Mesenteric fat pad (tissue), 1 donor: ENCODE data around the gene CEBPG. TPM values are rescaled to one million over a fixed set of nuclear protein-coding genes. Genes with fewer than 3 reads are reported as not detected.

ENCODE experiments used
- DNase-seq: peaks from one replicate; pipeline ENCODE4 v3.0.0-alpha.2; 2020; ENCODE audit warnings: low spot score
- total RNA-seq: library from RNA; stranded (reverse); fragmentation: NEBNext Ultra II Directional; extraction: Animal tissue kit (Norgen Biotek cat#: 25700); gene quantifications from one replicate; pipeline ENCODE4 v1.2.1, GENCODE V29; 2021
- donor health status: DM: yes; HTN: yes; CAD: no.

CEBPG gene
- total RNA-seq, 1 donor from 2014 or later = 33.0 TPM

GRCh38 chr19:33405553-33406461, 32.3 kb downstream of the CEBPG start:
- no peak for DNase-seq

DNA sequence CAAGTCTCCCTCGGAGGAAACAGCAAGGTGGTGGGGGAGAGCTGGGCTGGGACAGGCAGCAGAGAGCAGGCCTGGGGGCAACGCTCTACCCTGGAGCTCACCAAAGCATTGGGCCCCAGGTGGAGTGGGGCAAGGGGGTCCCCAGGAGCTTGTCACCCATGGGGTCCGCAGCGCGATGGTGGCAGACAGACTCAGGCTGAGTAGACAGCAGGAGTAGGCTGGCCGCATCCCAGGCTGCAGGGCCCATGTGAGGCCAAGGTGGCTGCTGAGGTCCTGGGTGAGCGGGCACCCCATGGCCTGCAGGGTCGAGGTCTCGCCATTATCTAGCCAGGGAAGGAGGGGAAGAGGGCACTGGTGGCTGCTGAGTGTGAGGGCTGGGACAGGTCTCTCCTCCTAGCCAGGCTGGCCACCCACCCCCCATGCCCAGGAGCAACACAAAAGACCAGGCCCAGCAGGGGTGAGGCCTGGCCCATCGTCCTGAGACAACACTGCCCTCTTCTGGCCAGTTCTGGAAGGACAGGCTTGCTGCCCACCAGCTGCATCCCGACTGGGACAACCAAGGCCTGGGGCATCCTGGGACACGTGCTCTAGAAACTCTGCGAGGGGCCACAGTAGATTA, 33.1 kb downstream of the CEBPG start:
- DNase-seq = no peak

DNA sequence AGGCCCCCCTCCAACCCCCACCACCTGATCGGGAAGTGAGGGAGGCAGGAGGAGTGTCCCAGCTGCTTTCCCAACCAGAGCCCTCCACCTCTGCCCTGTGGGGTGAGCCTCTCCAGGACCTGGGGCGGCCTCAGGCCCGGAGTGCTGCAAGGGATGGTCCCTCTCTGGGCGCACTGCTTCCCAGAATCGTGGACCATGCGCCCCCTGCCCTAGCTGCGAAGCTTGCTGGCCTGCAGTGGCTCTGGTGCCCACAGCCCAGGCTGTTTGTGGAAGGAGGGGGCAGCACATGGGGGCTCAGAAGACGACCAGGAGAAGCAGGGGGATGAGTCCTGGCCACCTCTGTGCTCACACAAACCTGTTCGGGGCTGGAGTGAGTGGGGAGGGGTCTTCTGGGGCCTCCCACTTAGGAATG, 33.6 kb downstream of the CEBPG start:
- no peak for DNase-seq

DNA sequence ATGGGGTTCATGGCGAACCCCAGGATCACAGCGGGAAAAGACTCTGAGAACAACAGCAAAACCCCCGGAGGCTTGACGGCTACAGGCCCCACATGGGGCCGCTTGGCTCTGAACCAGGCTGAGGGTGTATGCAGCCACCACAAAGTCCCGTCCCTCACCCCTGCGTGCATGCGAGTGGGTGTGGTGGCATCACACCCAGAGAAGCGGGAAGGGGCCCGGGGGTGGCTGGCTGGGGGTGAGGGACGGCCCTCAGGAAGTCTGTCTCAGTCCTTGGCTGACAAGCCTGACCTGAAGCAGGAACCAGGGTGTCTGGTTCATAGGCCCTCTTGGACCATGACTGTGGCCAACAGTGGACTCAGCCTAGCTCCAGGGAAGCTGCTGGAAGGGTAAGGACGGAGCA, 34.2 kb downstream of the CEBPG start:
- DNase-seq = no peak

- no peak for DNase-seq
These were observed 34.6 kb downstream of the CEBPG start for GRCh38 chr19:33408116-33408515.

GRCh38 chr19:33408538-33409434, 35.3 kb downstream of the CEBPG start:
- no peak for DNase-seq

DNA sequence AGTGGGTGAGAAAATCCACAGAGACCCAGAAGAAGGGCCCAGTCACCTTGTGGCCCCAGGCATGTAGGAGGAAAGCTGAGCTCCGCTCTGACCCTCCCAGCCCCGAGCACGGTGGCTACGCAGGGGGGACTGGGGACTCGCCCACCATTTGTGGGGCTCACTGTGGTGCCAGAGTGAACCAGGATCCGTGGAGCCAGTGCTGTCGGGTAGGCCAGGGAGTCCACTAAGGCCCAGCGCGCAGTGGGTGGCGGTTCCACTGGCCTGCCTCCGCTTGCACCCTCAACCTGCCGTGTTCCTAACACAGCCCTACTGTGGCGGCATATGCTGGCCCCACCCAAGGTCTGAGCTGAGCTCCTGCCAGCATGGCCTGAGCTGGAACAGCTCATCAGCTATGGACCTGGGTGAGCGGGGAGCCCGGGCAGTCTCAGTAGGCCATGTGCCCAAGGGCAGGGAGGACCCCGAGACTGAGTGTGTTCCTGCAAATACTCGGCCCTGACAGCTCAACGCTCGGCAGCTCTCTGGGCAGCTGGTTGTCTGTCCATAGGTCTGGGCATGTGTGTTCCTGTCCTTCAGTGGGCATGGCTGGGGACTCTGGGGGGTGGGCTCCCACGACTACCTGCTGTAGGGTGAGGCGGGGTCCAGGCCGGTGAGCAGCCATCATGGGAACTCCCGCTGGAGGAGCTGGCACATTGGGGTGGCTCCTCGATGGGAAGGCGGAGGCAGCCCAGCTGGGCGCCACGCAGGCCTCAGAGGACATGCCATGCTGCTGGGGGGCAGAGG, 36.6 kb downstream of the CEBPG start:
- DNase-seq = no peak

DNA sequence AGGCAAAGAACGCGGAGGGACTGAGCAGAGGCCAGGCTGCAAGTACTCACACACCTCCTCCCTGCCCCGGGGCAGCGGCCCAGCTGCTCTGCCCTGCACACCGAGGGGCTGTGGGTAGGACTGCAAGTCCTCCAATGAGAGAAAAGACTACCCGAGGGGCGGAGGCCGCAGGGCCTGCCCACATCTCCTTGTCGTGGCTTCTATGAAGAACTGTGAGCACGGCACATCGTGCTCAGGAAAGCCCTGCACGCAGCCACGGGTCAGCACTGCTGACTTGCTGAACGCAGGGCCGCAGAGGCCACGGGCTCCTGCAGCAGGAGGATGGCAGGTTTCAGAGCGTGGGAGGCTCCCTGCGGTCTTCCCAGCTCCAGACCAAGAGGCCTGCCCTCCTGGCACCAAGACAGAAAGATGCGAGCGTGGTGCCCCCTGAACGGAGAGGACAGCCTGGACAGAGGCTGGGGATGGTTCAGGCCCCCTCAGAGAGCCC, 37.4 kb downstream of the CEBPG start:
- no peak for DNase-seq

- DNase-seq = no peak
These were observed 38.2 kb downstream of the CEBPG start for GRCh38 chr19:33411621-33412180.

DNA sequence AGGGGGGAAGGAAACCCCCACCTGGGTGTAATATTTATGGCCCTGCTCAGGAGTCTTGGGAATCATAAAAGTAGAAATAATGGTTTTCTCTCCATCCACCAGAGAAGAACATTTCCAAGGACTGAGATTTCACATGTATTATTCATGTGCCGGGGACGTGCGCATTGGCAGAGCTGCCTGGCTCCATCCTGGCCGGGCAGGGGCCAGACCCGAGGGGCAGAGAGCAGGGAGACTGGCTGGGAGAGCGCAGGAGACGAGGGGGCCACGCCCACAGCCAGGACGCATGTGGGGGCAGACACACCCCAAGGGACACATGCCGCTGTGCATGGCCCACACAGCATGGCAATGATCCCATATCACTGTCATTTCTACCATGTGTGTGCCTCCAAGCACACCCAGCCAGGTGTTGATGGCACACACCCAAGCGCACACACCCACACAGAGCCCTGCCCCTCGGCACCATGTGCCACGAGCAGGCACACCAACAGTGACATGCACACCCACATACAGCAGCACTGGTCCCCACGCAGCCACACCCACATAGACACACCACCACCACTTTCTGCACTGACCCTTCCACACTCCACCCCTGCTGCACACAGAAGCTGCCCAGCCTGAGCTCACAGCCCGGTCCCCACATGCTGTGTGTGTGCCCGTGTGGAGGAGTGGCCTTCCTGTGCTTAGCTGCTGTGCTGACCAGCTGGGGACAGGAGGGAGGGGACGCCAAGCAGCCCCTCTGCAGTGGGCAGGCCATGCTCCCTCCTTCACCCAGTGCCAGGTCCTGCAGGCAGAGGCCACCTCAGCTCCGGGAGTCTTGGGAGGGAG, 39.3 kb downstream of the CEBPG start:
- no peak for DNase-seq

DNA sequence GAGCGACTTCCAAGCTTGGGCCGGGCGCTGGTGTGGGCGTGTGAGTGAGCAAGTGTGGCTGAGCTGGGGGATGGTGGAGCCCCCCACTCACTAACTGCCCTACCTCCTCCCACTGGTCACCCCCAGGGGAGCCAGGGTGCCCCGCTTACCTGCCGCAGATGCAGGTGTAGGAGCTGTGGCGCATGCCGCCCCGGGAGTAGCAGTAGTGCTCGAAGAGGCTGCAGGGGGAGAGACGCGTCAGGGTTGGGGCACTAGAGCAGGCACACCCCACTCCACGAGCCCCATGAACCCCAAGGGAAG, 39.9 kb downstream of the CEBPG start:
- no peak for DNase-seq

DNA sequence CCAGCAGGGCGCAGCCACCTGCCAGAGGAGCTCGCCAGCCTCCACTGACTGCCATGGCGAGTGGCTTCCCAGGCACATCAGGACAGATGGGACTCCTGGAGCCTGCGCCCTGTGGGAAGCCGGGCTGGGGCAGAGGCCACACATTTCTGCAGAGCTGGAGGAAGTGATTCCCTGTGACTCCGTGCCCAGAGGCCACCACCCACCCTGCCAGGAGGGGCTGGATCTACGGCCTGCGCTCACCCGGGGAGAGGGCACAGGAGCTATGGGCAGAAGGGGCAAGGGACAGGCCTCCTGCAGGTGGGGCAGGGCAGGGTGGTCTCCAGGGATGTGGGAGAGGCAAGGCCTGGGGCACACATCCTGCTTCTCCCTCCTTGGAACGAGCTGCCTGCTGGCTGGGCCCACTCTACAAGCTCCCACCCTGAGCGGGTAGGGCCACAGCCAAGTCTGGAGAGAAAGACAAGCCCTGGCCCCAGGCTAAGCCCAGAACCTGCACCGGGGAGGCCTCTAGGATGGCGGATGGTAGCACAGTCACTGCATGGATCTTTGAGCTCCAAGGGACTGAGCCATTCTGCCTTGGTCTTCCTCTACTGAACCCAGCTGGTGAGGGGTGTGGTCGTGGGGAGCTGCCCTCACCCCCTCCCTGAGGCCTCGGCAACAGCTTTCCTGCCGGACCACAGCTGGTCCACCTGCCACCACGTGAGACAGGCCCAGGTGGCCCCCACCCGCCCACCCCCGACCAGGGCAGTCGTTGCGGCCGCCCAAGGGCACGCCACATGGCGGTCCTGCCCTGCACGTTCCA, 40.6 kb downstream of the CEBPG start:
- DNase-seq = no peak

- DNase-seq = no peak
These were observed 41.4 kb downstream of the CEBPG start for GRCh38 chr19:33414667-33415605.

DNA sequence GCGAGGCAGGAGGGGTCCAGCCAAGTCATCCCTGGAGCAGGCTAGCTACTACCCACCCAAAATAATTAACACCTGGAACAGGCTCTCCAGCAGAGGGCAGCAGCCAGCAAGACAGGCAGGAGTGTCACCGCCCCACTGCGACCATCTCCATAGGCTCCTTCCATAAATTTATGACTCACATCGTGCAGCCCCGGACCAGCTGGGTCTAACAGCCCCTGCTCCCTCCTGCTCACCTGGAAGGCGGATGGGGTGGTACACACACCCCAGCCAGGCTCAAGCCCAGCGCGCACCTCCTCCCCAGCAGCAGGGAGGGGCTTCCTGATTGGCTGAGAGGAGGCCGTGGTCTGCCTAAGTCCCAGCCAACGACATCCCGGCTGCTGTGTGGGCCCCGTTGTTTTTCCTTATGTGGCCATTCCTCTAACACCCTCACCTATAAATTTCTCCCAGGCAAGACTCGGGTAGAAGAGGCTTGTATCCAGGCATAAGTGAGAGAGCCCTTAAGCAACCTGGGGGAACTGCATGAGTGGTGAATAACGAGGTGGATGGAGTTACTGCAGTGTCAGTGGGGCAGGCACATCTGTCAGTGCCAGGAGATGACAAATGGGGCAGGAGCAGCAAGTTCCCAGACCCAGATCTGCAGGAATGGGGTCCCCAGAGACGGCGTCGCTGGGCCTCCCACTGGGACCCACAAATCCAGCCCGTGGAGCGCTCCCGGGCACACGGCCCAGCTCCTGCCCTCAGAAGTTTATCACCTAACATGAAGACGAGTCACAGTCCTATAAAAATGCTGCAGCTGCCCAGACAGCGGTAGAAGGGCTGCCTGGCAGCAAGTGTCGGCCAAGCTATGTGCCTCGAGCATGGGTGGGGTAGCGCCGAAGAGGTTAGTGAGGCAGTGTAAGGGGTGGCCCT, 43.1 kb downstream of the CEBPG start:
- DNase-seq = no peak

DNA sequence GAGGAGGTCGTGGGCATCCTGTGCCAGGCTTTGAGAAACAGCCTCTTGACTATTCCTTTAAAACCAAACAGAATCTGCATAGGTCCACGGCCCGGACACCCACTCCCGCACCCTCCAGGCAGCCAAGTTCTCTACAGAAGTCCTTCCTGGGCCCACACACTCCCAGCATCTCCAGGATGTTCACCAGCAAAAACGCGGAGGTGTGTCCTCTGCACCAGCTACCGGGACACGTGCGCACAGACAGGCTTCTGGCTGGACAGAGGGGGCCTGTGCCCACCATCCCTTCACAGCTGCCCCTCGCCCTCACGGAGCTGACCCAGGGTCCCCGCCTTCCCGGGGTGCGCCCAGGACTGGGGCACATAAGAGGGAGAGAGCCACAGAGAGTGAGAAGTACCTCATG, 44.2 kb downstream of the CEBPG start:
- DNase-seq = no peak

GRCh38 chr19:33418461-33418860, 45.0 kb downstream of the CEBPG start:
- DNase-seq = no peak
